Cardiac septum (tissue), 1 donor: ENCODE measurements around the gene PPP1R36. TPM values are rescaled to one million over a fixed set of nuclear protein-coding genes. Genes with fewer than 3 reads are reported as not detected.

Experiments
- DNase-seq: peaks from one replicate; pipeline ENCODE4 v3.0.0-alpha.2; 2020; ENCODE audit warnings: low spot score
- intact Hi-C: fragments of 100-400 bp; cut with DNase I; formaldehyde crosslinking; loops from one replicate; pipeline ENCODE4 v1.14.0; 2022
- total RNA-seq: library from RNA; stranded (reverse); fragmentation: NEBNext Ultra II Directional; extraction: Animal tissue kit (Norgen Biotek cat#: 25700); gene quantifications from one replicate; pipeline ENCODE4 v1.2.1, GENCODE V29; 2021
- donor health status: DM: no; HTN: no; CAD: no.

Gene PPP1R36
- total RNA-seq, 1 donor from 2014 or later: 0.94 TPM

DNA sequence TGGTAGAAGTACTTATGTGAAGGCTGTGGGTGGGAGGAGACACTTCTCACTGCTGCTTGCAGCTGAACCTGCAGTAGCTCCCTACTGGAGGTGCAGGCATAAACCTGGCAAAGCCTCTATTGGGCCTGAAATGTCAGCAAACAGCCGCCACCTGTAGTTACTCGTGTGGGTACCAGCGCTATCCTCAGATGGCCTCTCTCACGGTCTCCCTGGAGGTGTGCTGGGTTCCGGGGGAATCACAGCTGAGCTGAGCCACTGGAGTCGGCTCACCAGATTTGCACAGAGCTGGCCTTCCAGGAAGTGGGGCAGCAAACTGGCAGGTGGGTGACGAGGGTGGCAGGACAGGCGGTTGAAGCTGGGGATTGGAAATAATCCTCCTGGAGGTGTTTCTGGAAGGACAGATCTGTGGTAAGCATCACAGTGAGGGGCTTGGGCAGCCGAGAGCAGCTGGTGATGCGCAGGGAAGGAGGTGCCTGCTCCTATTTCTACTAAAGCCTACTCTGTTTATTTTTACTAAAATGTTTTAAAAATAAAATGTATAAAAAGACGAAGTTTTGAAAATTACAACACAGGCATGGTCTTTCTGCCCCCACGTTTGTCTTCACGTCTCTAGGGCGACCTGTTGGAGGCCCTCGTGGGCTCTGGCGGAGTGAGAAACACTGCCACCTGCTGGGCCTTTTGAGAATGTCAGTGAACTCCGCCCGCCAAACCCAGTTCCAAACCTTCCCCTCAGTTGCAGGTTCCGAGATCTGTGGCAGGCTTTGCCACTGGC lies 86.6 kb downstream of the PPP1R36 start:
- DNase-seq: peak; percentile 82
- intact Hi-C loops: loop anchor here (1.0 to 10.0 kb wide), 3 partner anchors 96 to 294 kb away; partner anchors contain the start of gene HSPA2

GRCh38 chr14:64636980-64637429 lies 87.2 kb downstream of the PPP1R36 start:
- intact Hi-C loops: loop anchor here (1.0 to 10.0 kb wide), 3 partner anchors 97 to 295 kb away; partner anchors contain the start of gene HSPA2

GRCh38 chr14:64637735-64638473 lies 88.1 kb downstream of the PPP1R36 start:
- intact Hi-C loops: loop anchor here (5.0 to 10.0 kb wide), 2 partner anchors 203 to 296 kb away; no protein-coding TSS in a partner anchor
- DNase-seq: no peak

More at GRCh38 chr14:64636980-64637429, 87.2 kb downstream of the PPP1R36 start:
- DNase-seq: no peak

DNA sequence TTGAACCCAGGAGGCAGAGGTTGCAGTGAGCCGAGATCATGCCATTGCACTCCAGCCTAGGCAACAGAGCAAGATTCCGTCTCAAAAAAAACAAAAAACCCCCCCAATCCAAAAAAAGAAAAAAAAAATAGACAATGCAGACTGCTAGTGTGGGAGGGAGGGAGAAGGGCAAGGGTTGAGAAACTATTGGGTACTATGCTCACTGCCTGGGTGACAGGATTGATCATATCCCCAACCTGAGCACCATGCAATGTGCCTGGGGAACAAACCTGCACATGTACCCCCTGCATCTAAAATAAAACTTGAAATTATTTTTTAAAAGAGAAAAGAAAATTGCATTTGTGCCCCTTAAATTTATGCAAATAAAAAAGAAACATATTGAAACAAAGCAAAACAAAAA lies 88.9 kb downstream of the PPP1R36 start:
- intact Hi-C loops: loop anchor here (5.0 to 10.0 kb wide), 2 partner anchors 204 to 296 kb away; no protein-coding TSS in a partner anchor
- DNase-seq: no peak

Other genes with a start within 250 kb of the PPP1R36 start
- gene MTHFD1, start 161.6 kb upstream of the PPP1R36 start, total RNA-seq: 46.3 TPM
- gene AKAP5, start 84.5 kb upstream of the PPP1R36 start, total RNA-seq: 0.51 TPM
- 21.4 TPM for gene ZBTB25, start 46.1 kb upstream of the PPP1R36 start, total RNA-seq
- 25.4 TPM for gene ZBTB1, start 45.2 kb upstream of the PPP1R36 start, total RNA-seq
- 74.9 TPM for gene HSPA2, start 9.2 kb upstream of the PPP1R36 start, total RNA-seq
- 22.5 TPM for gene PLEKHG3, start 154.5 kb downstream of the PPP1R36 start, total RNA-seq